Upper lobe of left lung (tissue), 6 donors: ENCODE results near the gene STIP1. TPM values are rescaled to one million over a fixed set of nuclear protein-coding genes. Genes with fewer than 3 reads are reported as not detected.

Source experiments
- ATAC-seq, 2 donors: fragments of 200-7000 bp; cut with Tn5 transposase; one replicate each; pipeline ENCODE4 v1.9.1; 2022; ENCODE audit warnings: mild to moderate bottlenecking in 2 of 2, moderate library complexity in 2 of 2; ENCODE audit not compliant: low FRiP score in 2 of 2
- DNase-seq, 2 donors: peaks; one replicate each; pipeline ENCODE4 v3.0.0-alpha.2; 2019 to 2020
- H3K27ac ChIP-seq, 4 donors: fragments of 200-600 bp; sonication (generic); one replicate each; pipeline ENCODE4 v1.5.1; 2016 to 2019
- H3K27me3 ChIP-seq, 4 donors: fragments of 200-600 bp; sonication (generic); one replicate each; pipeline ENCODE4 v1.5.1; 2017 to 2019
- H3K36me3 ChIP-seq, 4 donors: fragments of 200-600 bp; sonication (generic); one replicate each; pipeline ENCODE4 v1.5.1; 2016 to 2019
- H3K4me1 ChIP-seq, 4 donors: fragments of 200-600 bp; sonication (generic); one replicate each; pipeline ENCODE4 v1.5.1; 2018 to 2019
- H3K4me3 ChIP-seq, 4 donors: fragments of 200-600 bp; sonication (generic); one replicate each; pipeline ENCODE4 v1.5.1; 2017 to 2019; ENCODE audit warnings: mild to moderate bottlenecking in 2 of 4, moderate library complexity in 1 of 4
- H3K9me3 ChIP-seq, 4 donors: fragments of 200-600 bp; sonication (generic); one replicate each; pipeline ENCODE4 v1.5.1; 2018 to 2019
- EP300 ChIP-seq, 4 donors: sonication (generic); formaldehyde crosslinking; IDR thresholded peaks; one replicate each; pipeline ENCODE4 v1.5.1; 2017; ENCODE audit warnings: antibody characterized with exemption in 4 of 4, control low read depth in 2 of 4
- POLR2A ChIP-seq, 4 donors: fragments of 450-650 bp; IDR thresholded peaks; one replicate each; pipeline ENCODE4 v1.5.1; 2016 to 2017; ENCODE audit warnings: antibody characterized with exemption in 4 of 4, mild to moderate bottlenecking in 2 of 4
- POLR2AphosphoS5 ChIP-seq, 2 donors: sonication (generic); formaldehyde crosslinking; IDR thresholded peaks; one replicate each; pipeline ENCODE4 v1.5.1; 2017; ENCODE audit warnings: antibody characterized with exemption in 2 of 2
- WGBS, 2 donors: methylation state at CpG; one replicate each; pipeline ENCODE4 v1.1.5; 2017 to 2018; 5-methylcytosine and 5-hydroxymethylcytosine counted together
- total RNA-seq, 6 donors: library from RNA; depleted of rRNA in 4 of 6; stranded (reverse); fragments of >200 nt in 4 of 6; gene quantifications; one replicate each; pipeline versions ENCODE4 v1.1.0 to v1.2.1, GENCODE V29; 2016 to 2021
- TF ChIP-seq, protein P1 (sequence below), 6 experiments: fragments of 450-650 bp in 4 of 6; fragments of 200-600 bp in 2 of 6; sonication (generic) in 2 of 6; IDR thresholded peaks; one replicate each; pipeline ENCODE4 v1.5.1; 2016 to 2019; ENCODE audit warnings: antibody characterized with exemption in 6 of 6
- donor health status: DM: no; HTN: no; CAD: no; lungs with moderate emphysema.
- donor health status: DM: no; HTN: yes; CAD: no; lungs with severe emphysema.

STIP1 gene
- 100 to 1,000 TPM in 1 of 6 donors, 10 to 100 TPM in 5; 37.8 to 132 (median 82.6) TPM for total RNA-seq

DNA sequence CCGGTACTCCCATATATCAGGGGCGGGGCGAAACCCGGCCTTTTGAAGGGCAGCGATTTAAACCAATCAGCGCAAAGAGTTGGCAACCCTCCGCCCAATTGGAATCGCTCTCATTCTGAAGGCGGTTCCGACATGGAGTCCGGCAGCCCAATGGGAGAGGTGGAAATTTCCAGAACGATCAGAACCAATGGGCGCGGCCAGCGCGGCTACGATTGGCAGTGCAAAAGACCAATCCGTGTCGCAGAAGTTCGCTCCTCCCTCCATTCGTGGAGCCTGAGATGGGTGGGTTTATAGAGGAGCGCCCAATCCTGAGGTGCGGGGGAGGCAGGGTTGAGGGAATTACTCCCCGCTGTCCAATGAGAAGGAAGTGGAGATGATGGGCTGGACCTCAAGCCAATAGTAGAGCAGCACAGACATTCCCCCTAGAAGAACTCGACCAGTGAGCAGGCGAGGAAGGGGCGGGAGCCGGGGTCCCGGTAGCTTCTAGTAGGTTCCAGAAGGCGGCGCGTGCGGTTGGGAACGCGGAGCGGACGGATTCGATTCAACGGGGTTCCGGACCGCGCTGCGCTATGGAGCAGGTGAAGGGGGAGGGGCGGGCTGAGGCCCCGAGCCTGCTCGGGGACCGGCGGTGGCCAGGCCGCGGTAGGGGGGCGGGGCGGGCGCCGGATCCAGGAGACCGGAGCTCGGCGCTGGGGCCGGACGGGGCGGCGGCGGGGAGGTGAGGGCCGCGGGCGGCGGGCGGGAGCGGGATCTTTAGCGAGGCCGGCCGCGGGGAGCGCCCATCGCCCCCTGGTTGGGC is at the start of gene STIP1:
TSS of gene STIP1 (plus strand) at position 479 of the 799 bp plus-strand sequence. CDS start at position 570, 91 bp downstream.
- Histone ChIP-seq H3K4me3 (peak within 1 kb of the TSS in 2 of 4 donors; percentile 43 to 54), H3K27me3 (no peaks in the 10 kb centered on the region), H3K36me3 (peaks cover 0 to 13% (median 0%) of the 10 kb centered on the region in 4 donors), H3K9me3 (no peaks in the 10 kb centered on the region), H3K4me1 (peaks cover 33 to 46% (median 44%) of the 10 kb centered on the region in 4 donors), H3K27ac (peak within 1 kb of the TSS; percentile 88 to 99 (median 92))
- TF ChIP-seq POLR2AphosphoS5 (IDR thresholded peaks at IDR 0.05) (peak; percentile 45 to 96), POLR2A (IDR thresholded peaks at IDR 0.05) (peak in 1 of 4 donors; percentile 44), EP300 (IDR thresholded peaks at IDR 0.05) (peak in 1 of 4 donors; percentile 71)
- TF ChIP-seq, protein P1, sequence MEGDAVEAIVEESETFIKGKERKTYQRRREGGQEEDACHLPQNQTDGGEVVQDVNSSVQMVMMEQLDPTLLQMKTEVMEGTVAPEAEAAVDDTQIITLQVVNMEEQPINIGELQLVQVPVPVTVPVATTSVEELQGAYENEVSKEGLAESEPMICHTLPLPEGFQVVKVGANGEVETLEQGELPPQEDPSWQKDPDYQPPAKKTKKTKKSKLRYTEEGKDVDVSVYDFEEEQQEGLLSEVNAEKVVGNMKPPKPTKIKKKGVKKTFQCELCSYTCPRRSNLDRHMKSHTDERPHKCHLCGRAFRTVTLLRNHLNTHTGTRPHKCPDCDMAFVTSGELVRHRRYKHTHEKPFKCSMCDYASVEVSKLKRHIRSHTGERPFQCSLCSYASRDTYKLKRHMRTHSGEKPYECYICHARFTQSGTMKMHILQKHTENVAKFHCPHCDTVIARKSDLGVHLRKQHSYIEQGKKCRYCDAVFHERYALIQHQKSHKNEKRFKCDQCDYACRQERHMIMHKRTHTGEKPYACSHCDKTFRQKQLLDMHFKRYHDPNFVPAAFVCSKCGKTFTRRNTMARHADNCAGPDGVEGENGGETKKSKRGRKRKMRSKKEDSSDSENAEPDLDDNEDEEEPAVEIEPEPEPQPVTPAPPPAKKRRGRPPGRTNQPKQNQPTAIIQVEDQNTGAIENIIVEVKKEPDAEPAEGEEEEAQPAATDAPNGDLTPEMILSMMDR (IDR thresholded peaks at IDR 0.05) = peak; percentile 7 to 76 (median 49)
- ATAC-seq (peak; percentile 94 to 98), DNase-seq (peak; percentile 96 to 98)
- WGBS, 2 donors = 0% methylated on average over 10 to 45 of the region's 74 CpGs

DNA sequence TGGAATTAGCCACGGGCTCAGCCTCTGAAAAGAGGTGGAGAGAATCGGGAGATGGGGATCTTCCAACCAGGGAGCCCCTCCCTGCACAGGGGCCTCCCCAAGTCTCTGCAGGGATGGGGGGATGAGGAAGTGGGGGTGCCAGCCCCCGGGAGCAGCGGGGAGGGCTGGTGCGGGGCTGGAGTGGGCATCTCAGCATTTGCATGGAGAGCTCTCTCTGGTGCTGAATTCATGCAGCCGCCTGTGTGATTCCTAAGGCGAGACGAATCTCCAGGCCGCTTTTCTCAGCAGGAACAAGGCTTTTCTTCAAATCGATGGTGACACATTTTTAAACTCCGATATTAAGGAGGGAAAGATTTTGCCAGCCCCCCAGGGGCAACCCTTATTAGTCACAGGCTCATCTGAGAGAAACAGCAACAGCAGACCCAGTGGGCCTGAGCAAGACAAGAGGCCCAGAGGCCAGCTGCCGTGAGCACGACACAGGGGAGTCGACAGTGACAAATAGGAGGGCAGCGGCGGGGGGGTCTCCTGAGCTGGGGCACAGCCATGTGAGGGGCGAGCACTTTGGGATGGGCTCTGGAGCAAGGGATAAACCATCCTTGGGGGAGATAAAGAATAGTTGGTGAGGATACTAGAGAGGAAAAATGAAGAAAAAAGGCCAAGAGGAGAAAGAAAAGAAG is 49.1 kb upstream of the STIP1 start:
- TF ChIP-seq, protein P1 (IDR thresholded peaks at IDR 0.05) = no peak
- TF ChIP-seq POLR2A (IDR thresholded peaks at IDR 0.05) (no peak), POLR2AphosphoS5 (IDR thresholded peaks at IDR 0.05) (no peak), EP300 (IDR thresholded peaks at IDR 0.05) (no peak)
- DNase-seq = peak in 1 of 2 donors; percentile 47

DNA sequence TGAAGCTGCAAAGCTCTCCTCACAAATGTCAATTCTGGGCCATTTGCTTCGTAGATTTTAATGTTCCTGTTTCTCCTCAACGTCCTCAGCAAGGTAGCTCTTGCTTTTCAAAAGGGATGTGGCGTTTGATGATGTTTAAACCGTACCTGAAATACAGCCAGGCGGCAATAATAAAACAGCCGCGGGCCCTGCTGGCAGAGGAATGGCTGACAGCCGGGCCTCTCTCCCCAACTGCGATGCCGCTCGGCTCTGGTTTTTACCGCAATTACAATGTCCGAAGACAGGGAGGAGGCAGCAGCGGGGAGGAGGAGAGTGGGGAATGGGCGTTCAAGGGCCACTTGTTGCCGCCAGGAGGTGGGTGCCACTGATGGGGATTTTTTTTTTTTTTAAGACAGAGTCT is 47.6 kb upstream of the STIP1 start:
- Histone ChIP-seq H3K27me3 (no peaks in the 10 kb centered on the region), H3K36me3 (no peaks in the 10 kb centered on the region), H3K27ac (no peak overlapping the region), H3K4me1 (no peaks in the 10 kb centered on the region), H3K4me3 (no peak overlapping the region), H3K9me3 (no peaks in the 10 kb centered on the region)
- ATAC-seq = no peak
- TF ChIP-seq POLR2A (IDR thresholded peaks at IDR 0.05) (no peak), EP300 (IDR thresholded peaks at IDR 0.05) (no peak), POLR2AphosphoS5 (IDR thresholded peaks at IDR 0.05) (no peak)
- TF ChIP-seq, protein P1 (IDR thresholded peaks at IDR 0.05) = no peak
- WGBS, 2 donors = 90 to 94% methylated on average over 16 of the region's 16 CpGs
- no peak for DNase-seq

More for the DNA sequence above, 49.1 kb upstream of the STIP1 start:
- 84 to 85% methylated on average over 17 of the region's 17 CpGs for WGBS, 2 donors
- peaks cover 0 to 9% (median 5%) of the 10 kb centered on the region in 4 donors for H3K4me1 ChIP-seq
- no peaks in the 10 kb centered on the region for H3K9me3 ChIP-seq
- no peaks in the 10 kb centered on the region for H3K36me3 ChIP-seq
- no peaks in the 10 kb centered on the region for H3K27me3 ChIP-seq
- H3K4me3 ChIP-seq = no peak overlapping the region
- ATAC-seq = no peak
- no peak overlapping the region for H3K27ac ChIP-seq

DNA sequence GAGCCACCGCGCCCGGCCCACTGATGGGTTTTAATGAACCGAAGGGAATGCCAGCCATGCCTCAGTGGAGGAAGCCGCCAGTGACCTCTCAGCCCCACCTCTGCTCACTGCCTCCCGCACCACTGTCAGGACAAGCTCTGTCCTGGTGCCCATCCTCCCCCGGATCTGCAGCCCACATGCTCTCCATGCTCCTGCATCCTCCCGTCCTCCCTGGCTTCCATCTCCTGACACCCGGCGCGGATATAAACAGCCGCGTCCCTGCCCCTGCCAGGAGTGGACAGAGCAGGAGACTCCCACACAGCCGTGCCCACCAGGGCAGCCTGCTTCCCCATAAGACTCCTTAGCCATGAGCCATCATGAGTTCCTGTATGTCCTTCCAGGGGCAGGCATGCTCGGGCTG is 46.9 kb upstream of the STIP1 start:
- ATAC-seq = no peak
- no peak for TF ChIP-seq POLR2AphosphoS5 (IDR thresholded peaks at IDR 0.05)
- TF ChIP-seq, protein P1 (IDR thresholded peaks at IDR 0.05) = no peak
- no peak for TF ChIP-seq EP300 (IDR thresholded peaks at IDR 0.05)
- TF ChIP-seq POLR2A (IDR thresholded peaks at IDR 0.05) = no peak
- peak in 1 of 2 donors; percentile 41 for DNase-seq
- Histone ChIP-seq H3K4me3 (no peak overlapping the region), H3K27me3 (no peaks in the 10 kb centered on the region), H3K4me1 (no peaks in the 10 kb centered on the region), H3K9me3 (no peaks in the 10 kb centered on the region), H3K36me3 (no peaks in the 10 kb centered on the region), H3K27ac (no peak overlapping the region)
- WGBS, 2 donors = 89 to 92% methylated on average over 13 to 15 of the region's 15 CpGs
